IMR-90 (cell line): Measurements from ENCODE around the gene SDHD.

Source experiments
- CEBPB ChIP-seq: IDR thresholded peaks from 2 replicates; pipeline ENCODE4 v1.6.1; 2012; ENCODE audit warnings: low read depth, low read length, improper control_type of control experiment
- CTCF ChIP-seq: conservative IDR thresholded peaks from 2 replicates; pipeline ENCODE4 v1.5.1; 2012; ENCODE audit warnings: mild to moderate bottlenecking, low read depth, low read length, improper control_type of control experiment

- TF ChIP-seq CTCF = no peak
- no peak for TF ChIP-seq CEBPB
Observed at GRCh38 chr11:112100462-112100861, 13.8 kb downstream of the SDHD start.
